NCI-H526 treated with DMSO at 0.1 percent for 48 hours (cell line): Measurements from ENCODE around the gene RASD2.

Experiments used
- DNase-seq: peaks from one replicate; lab custom pipeline; 2025; lab: John Stamatoyannopoulos, UW

The RASD2 gene

GRCh38 chr22:35518811-35519210, 21.8 kb upstream of the RASD2 start:
- DNase-seq = no peak

- DNase-seq = no peak
Observed at GRCh38 chr22:35519306-35520000, 21.2 kb upstream of the RASD2 start.

GRCh38 chr22:35521358-35522224, 19.0 kb upstream of the RASD2 start:
- DNase-seq = no peak

DNA sequence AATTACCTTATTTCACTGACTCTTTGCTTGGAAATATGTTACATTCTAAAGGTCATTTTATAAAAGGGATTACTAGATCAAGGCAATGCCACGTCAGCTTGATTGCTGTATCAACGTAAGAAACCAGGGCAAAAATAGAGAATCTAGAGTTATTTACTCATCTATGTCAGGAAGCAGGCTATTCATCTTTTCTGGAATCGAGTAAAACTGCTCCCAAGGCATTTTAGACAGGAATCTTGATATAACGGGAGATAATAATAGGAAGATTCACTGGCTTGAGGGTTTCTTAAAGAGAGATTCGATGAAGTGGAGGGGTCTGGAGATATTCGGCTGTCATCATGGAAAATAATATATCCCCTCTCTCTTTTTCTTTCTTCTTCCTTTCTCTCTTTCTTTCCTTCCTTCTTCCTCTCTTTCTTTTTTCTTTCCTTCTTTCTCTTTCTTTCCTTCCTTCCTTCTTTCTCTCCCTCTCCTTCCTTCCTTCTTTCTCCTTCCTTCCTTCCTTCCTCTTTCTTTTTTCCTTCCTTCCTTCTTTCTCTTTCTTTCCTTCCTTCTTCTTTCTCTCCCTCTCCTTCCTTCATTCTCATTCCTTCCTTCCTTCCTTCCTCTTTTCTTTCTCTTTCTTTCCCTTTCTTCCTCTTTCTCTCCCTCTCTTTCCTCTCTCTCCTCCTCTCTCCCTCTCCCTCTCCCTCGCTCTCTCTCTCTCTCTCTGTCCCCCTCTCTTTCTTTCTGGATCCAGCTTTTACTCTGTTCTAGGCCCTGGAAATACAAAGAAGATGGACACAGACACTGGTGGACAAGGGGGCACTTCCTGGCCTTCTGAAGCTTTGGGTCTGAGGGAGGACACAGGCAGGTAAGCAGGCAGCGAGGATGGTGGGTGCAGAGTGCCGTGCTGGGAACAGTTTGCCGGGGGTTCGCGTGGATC, 18.1 kb upstream of the RASD2 start:
- no peak for DNase-seq

- DNase-seq = peak; percentile 85
Observed at GRCh38 chr22:35523167-35523947, 17.3 kb upstream of the RASD2 start.

GRCh38 chr22:35524966-35525686, 15.5 kb upstream of the RASD2 start:
- DNase-seq = peak; percentile 22

DNA sequence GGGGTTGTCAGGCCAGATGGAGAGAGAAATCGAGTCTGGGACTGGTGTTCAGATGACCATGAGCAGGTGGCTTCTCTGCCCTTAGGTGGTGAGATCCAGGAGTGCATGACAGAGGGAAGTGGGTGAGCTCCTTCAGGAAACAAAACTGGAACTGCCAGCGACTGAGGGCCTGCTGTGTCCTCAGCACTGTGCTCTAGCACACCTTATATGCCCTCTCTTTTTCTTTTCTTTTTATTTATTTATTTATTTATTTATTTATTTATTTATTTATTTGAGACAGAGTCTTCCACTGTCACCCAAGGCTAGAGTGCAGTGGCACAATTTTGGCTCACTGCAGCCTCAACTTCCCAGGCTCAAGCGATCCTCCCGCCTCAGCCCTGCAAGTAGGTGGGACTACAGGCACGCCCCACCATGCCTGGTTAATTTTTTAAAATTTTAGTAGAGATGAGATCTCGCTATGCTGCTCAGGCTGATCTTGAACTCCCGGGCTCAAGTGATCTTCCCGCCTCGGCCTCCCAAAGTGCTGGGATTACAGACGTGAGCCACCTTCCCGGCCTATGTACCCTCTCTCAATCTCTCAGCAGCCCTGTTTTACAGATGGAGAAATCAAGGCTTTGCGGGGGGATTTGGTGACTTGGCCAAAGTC, 14.8 kb upstream of the RASD2 start:
- DNase-seq = no peak

- no peak for DNase-seq
Observed at GRCh38 chr22:35526333-35526979, 14.2 kb upstream of the RASD2 start.

- DNase-seq = no peak
Observed at GRCh38 chr22:35528927-35529326, 11.7 kb upstream of the RASD2 start.

- no peak for DNase-seq
Observed at GRCh38 chr22:35530700-35531099, 9.9 kb upstream of the RASD2 start.

DNA sequence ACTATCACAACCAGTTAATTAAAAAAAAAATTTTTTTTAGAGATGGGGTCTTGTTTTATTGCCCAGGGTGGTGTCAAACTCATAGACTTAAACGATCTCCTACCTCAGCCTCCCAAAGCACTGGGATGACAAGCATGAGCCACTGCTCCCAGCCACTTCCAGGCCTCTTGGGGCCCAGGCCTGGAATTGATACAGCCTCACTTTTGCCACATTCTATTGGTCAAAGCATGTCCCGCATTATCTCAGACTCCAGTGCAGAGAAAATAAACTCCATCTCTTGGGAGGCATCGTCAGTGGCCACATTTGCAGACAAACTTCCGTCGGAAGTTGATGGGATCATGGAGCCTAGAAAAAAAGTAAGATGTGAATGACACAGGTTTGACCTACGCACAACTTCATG, 9.4 kb upstream of the RASD2 start:
- DNase-seq = no peak

GRCh38 chr22:35531676-35532075, 9.0 kb upstream of the RASD2 start:
- DNase-seq = no peak

GRCh38 chr22:35533365-35534029, 7.1 kb upstream of the RASD2 start:
- no peak for DNase-seq

DNA sequence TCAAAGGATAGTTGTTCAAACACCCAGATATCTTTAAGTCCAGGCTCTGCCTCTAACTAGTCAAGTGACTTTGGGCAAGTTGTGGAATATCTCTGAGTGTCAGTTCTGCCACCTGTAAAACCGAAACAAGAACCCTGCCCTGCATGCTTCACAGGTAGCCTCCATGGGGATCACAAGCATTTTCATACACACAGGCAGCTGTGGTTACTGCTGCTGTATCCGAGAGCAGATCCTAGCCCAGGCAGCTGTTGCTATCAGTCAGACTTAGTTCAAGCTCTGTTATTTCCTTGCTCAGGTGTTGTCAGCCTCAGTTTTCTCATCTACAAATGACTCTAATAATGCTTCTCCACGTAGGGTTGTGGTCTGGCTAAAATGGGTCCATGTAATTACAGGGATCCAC, 6.5 kb upstream of the RASD2 start:
- DNase-seq = no peak

GRCh38 chr22:35537232-35537631, 3.4 kb upstream of the RASD2 start:
- no peak for DNase-seq

- no peak for DNase-seq
Observed at GRCh38 chr22:35538801-35539321, 1.8 kb upstream of the RASD2 start.

- no peak for DNase-seq
Observed at GRCh38 chr22:35539487-35539886, 1.1 kb upstream of the RASD2 start.

DNA sequence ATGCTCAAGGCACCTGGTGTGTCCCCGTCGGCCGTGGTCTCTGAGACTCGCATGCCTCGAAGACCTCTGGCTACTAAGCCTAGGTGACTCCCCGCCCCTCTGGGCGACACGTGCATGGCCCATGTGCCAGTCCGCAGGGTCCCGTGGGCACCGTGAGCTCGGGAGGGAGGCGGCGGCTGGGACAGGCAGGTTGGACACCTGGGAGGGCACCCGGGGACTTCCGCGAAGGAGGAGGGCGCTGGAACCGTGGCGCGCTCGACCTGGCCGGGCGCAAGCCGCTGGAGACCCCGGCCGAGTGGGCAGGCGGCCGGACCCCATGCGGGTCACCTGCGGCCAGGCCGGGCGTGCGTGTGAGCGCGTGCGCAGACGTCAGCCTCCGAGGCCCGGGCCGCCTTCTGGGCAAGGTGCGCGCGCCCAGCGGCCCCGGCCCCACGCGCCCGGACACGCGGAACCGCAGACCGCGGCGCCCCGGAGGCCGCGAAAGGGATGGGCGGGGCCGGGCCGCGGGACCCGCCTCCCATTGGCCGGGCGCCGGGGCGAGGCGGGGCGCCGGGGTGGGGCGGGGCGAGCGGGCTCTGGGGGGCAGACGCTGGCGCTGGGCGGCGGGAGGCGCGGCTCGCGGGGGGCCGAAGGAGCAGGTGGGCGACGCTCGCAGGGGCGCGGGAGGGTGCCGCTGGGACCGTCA, 579 bp upstream of the RASD2 start:
- no peak for DNase-seq
